ENCODE measurements around the gene ZNF273.
"Not testable (repeated sequence)": the region's sequence is repeated elsewhere in the genome, so short reads cannot be mapped to it uniquely, and the experiment has no call there.

ZNF273 gene

GRCh38 chr7:64877714-64878610, 25.1 kb upstream of the ZNF273 start:
- no peak for DNase-seq

- no peak for DNase-seq
These were observed 24.4 kb upstream of the ZNF273 start for GRCh38 chr7:64878684-64879083.

- no peak for DNase-seq
These were observed 23.9 kb upstream of the ZNF273 start for GRCh38 chr7:64879086-64879730.

GRCh38 chr7:64879800-64880199, 23.3 kb upstream of the ZNF273 start:
- DNase-seq: no peak

- DNase-seq: no peak
These were observed 22.5 kb upstream of the ZNF273 start for GRCh38 chr7:64880322-64881297.

GRCh38 chr7:64881461-64882287, 21.4 kb upstream of the ZNF273 start:
- DNase-seq: no peak

- DNase-seq: no peak
These were observed 20.5 kb upstream of the ZNF273 start for GRCh38 chr7:64882341-64883112.

- DNase-seq: no peak
These were observed 19.8 kb upstream of the ZNF273 start for GRCh38 chr7:64883113-64883905.

- no peak for DNase-seq
These were observed 18.8 kb upstream of the ZNF273 start for GRCh38 chr7:64884085-64884912.

- no peak for DNase-seq
These were observed 18.1 kb upstream of the ZNF273 start for GRCh38 chr7:64884913-64885370.

GRCh38 chr7:64885520-64886240, 17.4 kb upstream of the ZNF273 start:
- no peak for DNase-seq

- DNase-seq: no peak
These were observed 16.0 kb upstream of the ZNF273 start for GRCh38 chr7:64886956-64887545.

GRCh38 chr7:64887756-64888508, 15.1 kb upstream of the ZNF273 start:
- DNase-seq: peak; percentile 28

GRCh38 chr7:64888561-64888900, 14.5 kb upstream of the ZNF273 start:
- no peak for DNase-seq

- DNase-seq: no peak
These were observed 14.0 kb upstream of the ZNF273 start for GRCh38 chr7:64888901-64889685.

- DNase-seq: no peak
These were observed 13.3 kb upstream of the ZNF273 start for GRCh38 chr7:64889686-64890162.

- DNase-seq: not testable (repeated sequence)
These were observed 12.8 kb upstream of the ZNF273 start for GRCh38 chr7:64890273-64890672.
